H1 (cell line): ENCODE results near the gene TPSD1.

ENCODE experiments used
- ATF3 ChIP-seq: IDR thresholded peaks from 2 replicates; pipeline ENCODE4 v1.6.1; 2011; ENCODE audit warnings: low read depth, mild to moderate bottlenecking, low read length; ENCODE audit not compliant: insufficient read depth
- EGR1 ChIP-seq: IDR thresholded peaks from 2 replicates; pipeline ENCODE4 v1.6.1; 2011; ENCODE audit warnings: low read depth, low read length, borderline replicate concordance
- FOSL1 ChIP-seq: IDR thresholded peaks from 2 replicates; pipeline ENCODE4 v1.6.1; 2011; ENCODE audit warnings: mild to moderate bottlenecking, low read depth, low read length, moderate library complexity; ENCODE audit not compliant: insufficient read depth
- GABPA ChIP-seq: IDR thresholded peaks from 2 replicates; pipeline ENCODE4 v1.6.1; 2011; ENCODE audit warnings: mild to moderate bottlenecking, low read length, moderate library complexity, borderline replicate concordance; ENCODE audit not compliant: insufficient read depth
- GTF2F1 ChIP-seq: IDR thresholded peaks from 2 replicates; pipeline ENCODE4 v1.6.1; 2012; ENCODE audit warnings: low read depth, low read length, improper control_type of control experiment, borderline replicate concordance
- JUN ChIP-seq: IDR thresholded peaks from 2 replicates; pipeline ENCODE4 v1.6.1; 2011; ENCODE audit warnings: low read depth, mild to moderate bottlenecking, improper control_type of control experiment, low read length
- POLR2A ChIP-seq, 2 experiments: IDR thresholded peaks; 1 replicate in 1 of 2; 2 replicates in 1 of 2; pipeline ENCODE4 v1.6.1; 2011; ENCODE audit warnings: low read depth in 2 of 2, low read length in 2 of 2, mild to moderate bottlenecking in 2 of 2; ENCODE audit errors: control extremely low read depth in 1 of 2
- SP1 ChIP-seq: IDR thresholded peaks from 2 replicates; pipeline ENCODE4 v1.6.1; 2011; ENCODE audit warnings: low read depth, low read length
- TCF12 ChIP-seq: IDR thresholded peaks from 2 replicates; pipeline ENCODE4 v1.6.1; 2011; ENCODE audit warnings: low read depth, mild to moderate bottlenecking, low read length
- USF2 ChIP-seq: IDR thresholded peaks from 2 replicates; pipeline ENCODE4 v1.6.1; 2011; ENCODE audit warnings: low read length, improper control_type of control experiment
- YY1 ChIP-seq: IDR thresholded peaks from 2 replicates; pipeline ENCODE4 v1.6.1; 2011; ENCODE audit warnings: low read depth, mild to moderate bottlenecking, low read length
- TF ChIP-seq, protein P1 (sequence below), 3 experiments: IDR thresholded peaks; 1 replicate in 2 of 3; 2 replicates in 1 of 3; pipeline versions ENCODE4 v1.5.1 to v1.6.1; 2011; ENCODE audit warnings: low read length in 3 of 3, mild to moderate bottlenecking in 3 of 3, inconsistent platforms in 2 of 3, low read depth in 1 of 3, moderate library complexity in 1 of 3; ENCODE audit not compliant: insufficient read depth in 1 of 3; ENCODE audit errors: control extremely low read depth in 1 of 3

GRCh38 chr16:1224558-1224957 is 31.3 kb upstream of the TPSD1 start:
- TF ChIP-seq GTF2F1 (no peak), JUN (no peak), TCF12 (no peak), FOSL1 (no peak), SP1 (no peak), EGR1 (no peak), GABPA (no peak), ATF3 (no peak), USF2 (no peak), YY1 (no peak), POLR2A (IDR thresholded peaks at IDR 0.05; ENCODE audit: control extremely low read depth in 1 of 2, low read depth in 2 of 2, low read length in 2 of 2) (no peak)
- TF ChIP-seq, protein P1, sequence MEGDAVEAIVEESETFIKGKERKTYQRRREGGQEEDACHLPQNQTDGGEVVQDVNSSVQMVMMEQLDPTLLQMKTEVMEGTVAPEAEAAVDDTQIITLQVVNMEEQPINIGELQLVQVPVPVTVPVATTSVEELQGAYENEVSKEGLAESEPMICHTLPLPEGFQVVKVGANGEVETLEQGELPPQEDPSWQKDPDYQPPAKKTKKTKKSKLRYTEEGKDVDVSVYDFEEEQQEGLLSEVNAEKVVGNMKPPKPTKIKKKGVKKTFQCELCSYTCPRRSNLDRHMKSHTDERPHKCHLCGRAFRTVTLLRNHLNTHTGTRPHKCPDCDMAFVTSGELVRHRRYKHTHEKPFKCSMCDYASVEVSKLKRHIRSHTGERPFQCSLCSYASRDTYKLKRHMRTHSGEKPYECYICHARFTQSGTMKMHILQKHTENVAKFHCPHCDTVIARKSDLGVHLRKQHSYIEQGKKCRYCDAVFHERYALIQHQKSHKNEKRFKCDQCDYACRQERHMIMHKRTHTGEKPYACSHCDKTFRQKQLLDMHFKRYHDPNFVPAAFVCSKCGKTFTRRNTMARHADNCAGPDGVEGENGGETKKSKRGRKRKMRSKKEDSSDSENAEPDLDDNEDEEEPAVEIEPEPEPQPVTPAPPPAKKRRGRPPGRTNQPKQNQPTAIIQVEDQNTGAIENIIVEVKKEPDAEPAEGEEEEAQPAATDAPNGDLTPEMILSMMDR (IDR thresholded peaks at IDR 0.05; ENCODE audit: control extremely low read depth in 1 of 3, insufficient read depth in 1 of 3, low read depth in 1 of 3, low read length in 3 of 3): no peak
